Stomach smooth muscle (tissue), 2 donors: Measurements from ENCODE around the gene SDHD.
A peak's percentile ranks its signal among the peaks of the same experiment; 100 is the strongest.
"Not testable (repeated sequence)": the region's sequence is repeated elsewhere in the genome, so short reads cannot be mapped to it uniquely, and the experiment has no call there.

Source experiments
- H3K27ac ChIP-seq: one replicate; pipeline ENCODE4 v1.7.0; 2013; ENCODE audit warnings: mild to moderate bottlenecking, low read length, inconsistent platforms
- H3K27me3 ChIP-seq, 2 donors: one replicate each; pipeline ENCODE4 v1.7.0; 2013; ENCODE audit warnings: low read length in 2 of 2; ENCODE audit not compliant: insufficient read depth in 2 of 2, control insufficient read depth in 1 of 2
- H3K36me3 ChIP-seq, 2 donors: one replicate each; pipeline ENCODE4 v1.7.0; 2013; ENCODE audit warnings: low read length in 2 of 2; ENCODE audit not compliant: control insufficient read depth in 2 of 2, insufficient read depth in 2 of 2
- H3K4me1 ChIP-seq: one replicate; pipeline ENCODE4 v1.7.0; 2013; ENCODE audit warnings: low read length; ENCODE audit not compliant: control insufficient read depth, insufficient read depth
- H3K4me3 ChIP-seq, 2 donors: one replicate each; pipeline ENCODE4 v1.7.0; 2013; ENCODE audit warnings: low read length in 2 of 2
- H3K9ac ChIP-seq, 2 donors: one replicate each; pipeline ENCODE4 v1.7.0; 2013; ENCODE audit warnings: low read length in 2 of 2, mild to moderate bottlenecking in 1 of 2
- H3K9me3 ChIP-seq, 2 donors: one replicate each; pipeline ENCODE4 v1.7.0; 2013; ENCODE audit warnings: low read length in 2 of 2; ENCODE audit not compliant: control insufficient read depth in 2 of 2
- donor health status: healthy.
- donor health status: Pancreatic carcinoma.

The SDHD gene

GRCh38 chr11:112057170-112057569 is 29.5 kb upstream of the SDHD start:
- H3K36me3 ChIP-seq = peaks cover 17 to 25% of the 10 kb centered on the region in 2 donors
- H3K4me3 ChIP-seq = no peak overlapping the region
- no peaks in the 10 kb centered on the region for H3K4me1 ChIP-seq
- H3K9me3 ChIP-seq = no peaks in the 10 kb centered on the region
- no peaks in the 10 kb centered on the region for H3K27me3 ChIP-seq
- H3K9ac ChIP-seq = no peak overlapping the region
- H3K27ac ChIP-seq = no peak overlapping the region

GRCh38 chr11:112058103-112058502 is 28.6 kb upstream of the SDHD start:
- H3K36me3 ChIP-seq = peaks cover 17 to 24% of the 10 kb centered on the region in 2 donors
- H3K27ac ChIP-seq = no peak overlapping the region
- no peak overlapping the region for H3K9ac ChIP-seq
- no peak overlapping the region for H3K4me3 ChIP-seq
- no peaks in the 10 kb centered on the region for H3K9me3 ChIP-seq
- H3K4me1 ChIP-seq = no peaks in the 10 kb centered on the region
- H3K27me3 ChIP-seq = no peaks in the 10 kb centered on the region

- Histone ChIP-seq H3K4me3 (no peak overlapping the region), H3K36me3 (peaks cover 7 to 20% of the 10 kb centered on the region in 2 donors), H3K27me3 (no peaks in the 10 kb centered on the region), H3K9me3 (no peaks in the 10 kb centered on the region), H3K27ac (no peak overlapping the region), H3K4me1 (no peaks in the 10 kb centered on the region), H3K9ac (no peak overlapping the region)
These were observed 23.8 kb upstream of the SDHD start for GRCh38 chr11:112062923-112063322.

- Histone ChIP-seq H3K4me1 (peaks cover 7% of the 10 kb centered on the region), H3K9me3 (no peaks in the 10 kb centered on the region), H3K27me3 (no peaks in the 10 kb centered on the region), H3K27ac (peak within 1 kb of the TSS; percentile 84), H3K9ac (peak within 1 kb of the TSS; percentile 93), H3K4me3 (peak within 1 kb of the TSS; percentile 96), H3K36me3 (peaks cover 8 to 12% of the 10 kb centered on the region in 2 donors)
These were observed 12.5 kb upstream of the SDHD start, which contains the start of the genes NKAPD1 and PIH1D2 for GRCh38 chr11:112073941-112074811. Gene NKAPD1 (plus strand): TSS chr11:112074299. CDS start chr11:112075575, 1,276 bp downstream. Gene PIH1D2 (minus strand): TSS chr11:112074017. CDS start chr11:112073174, 843 bp downstream.

- H3K9me3 ChIP-seq = no peaks in the 10 kb centered on the region
- H3K4me1 ChIP-seq = peaks cover 7% of the 10 kb centered on the region
- no peak overlapping the region for H3K9ac ChIP-seq
- H3K4me3 ChIP-seq = no peak overlapping the region
- no peak overlapping the region for H3K27ac ChIP-seq
- no peaks in the 10 kb centered on the region for H3K27me3 ChIP-seq
- peaks cover 27 to 39% of the 10 kb centered on the region in 2 donors for H3K36me3 ChIP-seq
These were observed 3.9 kb upstream of the SDHD start for GRCh38 chr11:112082729-112083128.

- H3K4me1 ChIP-seq = peaks cover 16% of the 10 kb centered on the region
- H3K9ac ChIP-seq = peak overlapping the region; percentile 98 to 99
- H3K27me3 ChIP-seq = no peaks in the 10 kb centered on the region
- peaks cover 28 to 30% of the 10 kb centered on the region in 2 donors for H3K36me3 ChIP-seq
- H3K9me3 ChIP-seq = no peaks in the 10 kb centered on the region
- peak overlapping the region; percentile 76 for H3K27ac ChIP-seq
- peak overlapping the region; percentile 99 to 100 for H3K4me3 ChIP-seq
These were observed 751 bp upstream of the SDHD start for GRCh38 chr11:112085822-112086421.

GRCh38 chr11:112087212-112087611 is 539 bp downstream of the SDHD start:
- no peaks in the 10 kb centered on the region for H3K27me3 ChIP-seq
- peaks cover 16% of the 10 kb centered on the region for H3K4me1 ChIP-seq
- H3K27ac ChIP-seq = peak overlapping the region; percentile 76
- H3K4me3 ChIP-seq = peak overlapping the region; percentile 99 to 100
- peak overlapping the region; percentile 98 to 99 for H3K9ac ChIP-seq
- H3K9me3 ChIP-seq = no peaks in the 10 kb centered on the region
- peaks cover 36 to 41% of the 10 kb centered on the region in 2 donors for H3K36me3 ChIP-seq

GRCh38 chr11:112095302-112095701 is 8.6 kb downstream of the SDHD start:
- not testable (repeated sequence) for H3K4me1 ChIP-seq, H3K9me3 ChIP-seq, H3K27ac ChIP-seq, H3K4me3 ChIP-seq, H3K9ac ChIP-seq, H3K27me3 ChIP-seq
- H3K36me3 ChIP-seq = peaks cover 32 to 44% of the 10 kb centered on the region in 2 donors

- H3K4me3 ChIP-seq = no peak overlapping the region
- no peaks in the 10 kb centered on the region for H3K9me3 ChIP-seq
- no peaks in the 10 kb centered on the region for H3K27me3 ChIP-seq
- H3K9ac ChIP-seq = no peak overlapping the region
- H3K36me3 ChIP-seq = peaks cover 28 to 38% of the 10 kb centered on the region in 2 donors
- H3K27ac ChIP-seq = no peak overlapping the region
- no peaks in the 10 kb centered on the region for H3K4me1 ChIP-seq
These were observed 9.5 kb downstream of the SDHD start for GRCh38 chr11:112096194-112096593.

GRCh38 chr11:112097734-112098528 is 11.3 kb downstream of the SDHD start:
- H3K36me3 ChIP-seq = peaks cover 18 to 22% of the 10 kb centered on the region in 2 donors

More at GRCh38 chr11:112097734-112098528, 11.3 kb downstream of the SDHD start:
- no peaks in the 10 kb centered on the region for H3K4me1 ChIP-seq
- H3K27me3 ChIP-seq = no peaks in the 10 kb centered on the region
- H3K9ac ChIP-seq = no peak overlapping the region
- no peak overlapping the region for H3K27ac ChIP-seq
- H3K9me3 ChIP-seq = no peaks in the 10 kb centered on the region
- H3K4me3 ChIP-seq = no peak overlapping the region
